NCI-H748 (cell line): ENCODE measurements around the gene PPP2R5A.

ENCODE experiments used
- DNase-seq: peaks from one replicate; lab custom pipeline; 2025; ENCODE audit not compliant: unreplicated experiment; lab: John Stamatoyannopoulos, UW

The PPP2R5A gene

GRCh38 chr1:212401838-212402582, 116.8 kb downstream of the PPP2R5A start:
- DNase-seq = no peak

GRCh38 chr1:212402666-212403321, 117.6 kb downstream of the PPP2R5A start:
- DNase-seq = no peak

- no peak for DNase-seq
Measured at GRCh38 chr1:212410231-212410820, 125.1 kb downstream of the PPP2R5A start.
